ENCODE data around the gene GIPC2. TPM values are rescaled to one million over a fixed set of nuclear protein-coding genes. Genes with fewer than 3 reads are reported as not detected.

Gene GIPC2
- total and polyA plus RNA-seq, 8 donors, result 6.3 to 22.1 (median 12.9) TPM

GRCh38 chr1:78006521-78006920 is 39.2 kb upstream of the GIPC2 start:
- Histone ChIP-seq H3K4me1 (peaks cover 13 to 38% (median 31%) of the 10 kb centered on the region in 3 donors), H3K4me3 (peak overlapping the region; percentile 13 to 52 (median 43)), H3K9me3 (no peaks in the 10 kb centered on the region), H3K27ac (peak overlapping the region in 3 of 4 donors; percentile 14 to 97 (median 97)), H3K27me3 (no peaks in the 10 kb centered on the region), H3K36me3 (no peaks in the 10 kb centered on the region)
- TF ChIP-seq CTCF (IDR thresholded peaks at IDR 0.05), result no peak
- intact Hi-C loops (cut with DNase I), result no loop called here
- no peak for DNase-seq
- FAIRE-seq, result no peak
- peak in 2 of 4 donors; percentile 2 for ATAC-seq

- H3K27me3 ChIP-seq, result no peaks in the 10 kb centered on the region
- no peak for FAIRE-seq
These were observed 38.0 kb upstream of the GIPC2 start for GRCh38 chr1:78007677-78008341.

GRCh38 chr1:78009276-78009675 is 36.5 kb upstream of the GIPC2 start:
- no peaks in the 10 kb centered on the region for H3K9me3 ChIP-seq
- H3K4me1 ChIP-seq, result peaks cover 13 to 28% (median 16%) of the 10 kb centered on the region in 3 donors
- DNase-seq (no peak), ATAC-seq (no peak), FAIRE-seq (no peak)
- H3K4me3 ChIP-seq, result peak overlapping the region in 2 of 4 donors; percentile 7 to 51
- peak overlapping the region in 2 of 4 donors; percentile 97 for H3K27ac ChIP-seq
- 42 to 45% methylated on average over 3 of the region's 3 CpGs for WGBS, 2 donors
- peaks cover 0 to 8% (median 0%) of the 10 kb centered on the region in 3 donors for H3K36me3 ChIP-seq
- intact Hi-C loops (cut with DNase I), result no loop called here
- H3K27me3 ChIP-seq, result no peaks in the 10 kb centered on the region
- no peak for TF ChIP-seq CTCF (IDR thresholded peaks at IDR 0.05)

More at GRCh38 chr1:78007677-78008341, 38.0 kb upstream of the GIPC2 start:
- intact Hi-C loops (cut with DNase I), result no loop called here
- ATAC-seq (no peak), DNase-seq (no peak)
- H3K36me3 ChIP-seq, result no peaks in the 10 kb centered on the region
- peak overlapping the region in 2 of 4 donors; percentile 97 for H3K27ac ChIP-seq
- WGBS, 2 donors, result 35 to 43% methylated on average over 4 of the region's 4 CpGs
- TF ChIP-seq CTCF (IDR thresholded peaks at IDR 0.05), result no peak
- peaks cover 13 to 34% (median 26%) of the 10 kb centered on the region in 3 donors for H3K4me1 ChIP-seq
- peak overlapping the region in 3 of 4 donors; percentile 35 to 52 (median 51) for H3K4me3 ChIP-seq
- H3K9me3 ChIP-seq, result no peaks in the 10 kb centered on the region

GRCh38 chr1:78009836-78010235 is 35.9 kb upstream of the GIPC2 start:
- H3K9me3 ChIP-seq, result no peaks in the 10 kb centered on the region
- WGBS, 2 donors, result 30 to 33% methylated on average over 3 of the region's 3 CpGs
- H3K36me3 ChIP-seq, result peaks cover 0 to 8% (median 0%) of the 10 kb centered on the region in 3 donors
- no peak for TF ChIP-seq CTCF (IDR thresholded peaks at IDR 0.05)
- H3K27me3 ChIP-seq, result no peaks in the 10 kb centered on the region
- H3K27ac ChIP-seq, result peak overlapping the region in 2 of 4 donors; percentile 97
- peak overlapping the region in 2 of 4 donors; percentile 7 to 51 for H3K4me3 ChIP-seq
- DNase-seq (no peak), FAIRE-seq (no peak), ATAC-seq (peak in 2 of 4 donors; percentile 0 to 4)
- H3K4me1 ChIP-seq, result peaks cover 13 to 28% (median 16%) of the 10 kb centered on the region in 3 donors
- intact Hi-C loops (cut with DNase I), result no loop called here

GRCh38 chr1:78011050-78011449 is 34.7 kb upstream of the GIPC2 start:
- peaks cover 13 to 28% (median 16%) of the 10 kb centered on the region in 3 donors for H3K4me1 ChIP-seq
- peak overlapping the region in 2 of 4 donors; percentile 17 to 97 for H3K27ac ChIP-seq
- peak overlapping the region in 1 of 4 donors; percentile 51 for H3K4me3 ChIP-seq
- peaks cover 0 to 13% (median 0%) of the 10 kb centered on the region in 3 donors for H3K36me3 ChIP-seq
- DNase-seq, result no peak
- intact Hi-C loops (cut with DNase I), result no loop called here
- ATAC-seq, result peak in 1 of 4 donors; percentile 4
- no peaks in the 10 kb centered on the region for H3K9me3 ChIP-seq
- 40 to 42% methylated on average over 2 of the region's 2 CpGs for WGBS, 2 donors
- TF ChIP-seq CTCF (IDR thresholded peaks at IDR 0.05), result no peak
- no peaks in the 10 kb centered on the region for H3K27me3 ChIP-seq
- FAIRE-seq, result no peak

Data from pancreas (tissue), 10 donors.